GM18870 (cell line): ENCODE measurements around the gene RUVBL1.

Experiments used
- ATAC-seq: cut with Tn5 transposase; IDR thresholded peaks from one replicate; pipeline ENCODE4 v1.9.1; 2021; ENCODE audit warnings: moderate library complexity; ENCODE audit not compliant: unreplicated experiment

Gene RUVBL1

GRCh38 chr3:128036119-128036518 is 87.5 kb downstream of the RUVBL1 start:
- no peak for ATAC-seq

GRCh38 chr3:128033102-128033501 is 90.5 kb downstream of the RUVBL1 start:
- no peak for ATAC-seq
